ENCODE results near the gene LAMA2. TPM values are rescaled to one million over a fixed set of nuclear protein-coding genes. Genes with fewer than 3 reads are reported as not detected.
A peak's percentile ranks its signal among the peaks of the same experiment; 100 is the strongest.

The LAMA2 gene
- total RNA-seq, 1 experiment from 2014 or later: 8.2 TPM

- ChIA-PET POLR2A (interaction anchor here (0.7 kb wide), 1 partner anchor 9 kb away, joined by 3 read pairs; no protein-coding TSS in a partner anchor), RAD21 (ENCODE audit: low non-redundant PET in 1 of 2, low total read pairs in 2 of 2, uncharacterized antibody in 2 of 2, unreplicated experiment in 2 of 2) (no interaction called here), CTCF (no interaction called here)
- no peaks in the 10 kb centered on the region for H3K4me1 ChIP-seq (ENCODE audit: control insufficient read depth in 1 of 2, insufficient read depth in 2 of 2, low read length in 2 of 2)
- no peaks in the 10 kb centered on the region for H3K27me3 ChIP-seq (ENCODE audit: insufficient read depth, low read length)
- no peaks in the 10 kb centered on the region for H3K36me3 ChIP-seq (ENCODE audit: control insufficient read depth in 1 of 2, insufficient read depth in 2 of 2, low read length in 2 of 2)
- TF ChIP-seq ZBTB33 (IDR thresholded peaks at IDR 0.05; ENCODE audit: extremely low read depth, insufficient replicate concordance, low read length): no peak
- TF ChIP-seq EZH2 (IDR thresholded peaks at IDR 0.05): no peak
- TF ChIP-seq ZFX (IDR thresholded peaks at IDR 0.05): no peak
- TF ChIP-seq EZH2phosphoT487 (IDR thresholded peaks at IDR 0.05; ENCODE audit: borderline replicate concordance): no peak
- no peak for TF ChIP-seq SRF (IDR thresholded peaks at IDR 0.05; ENCODE audit: low read depth)
- TF ChIP-seq, protein P1, sequence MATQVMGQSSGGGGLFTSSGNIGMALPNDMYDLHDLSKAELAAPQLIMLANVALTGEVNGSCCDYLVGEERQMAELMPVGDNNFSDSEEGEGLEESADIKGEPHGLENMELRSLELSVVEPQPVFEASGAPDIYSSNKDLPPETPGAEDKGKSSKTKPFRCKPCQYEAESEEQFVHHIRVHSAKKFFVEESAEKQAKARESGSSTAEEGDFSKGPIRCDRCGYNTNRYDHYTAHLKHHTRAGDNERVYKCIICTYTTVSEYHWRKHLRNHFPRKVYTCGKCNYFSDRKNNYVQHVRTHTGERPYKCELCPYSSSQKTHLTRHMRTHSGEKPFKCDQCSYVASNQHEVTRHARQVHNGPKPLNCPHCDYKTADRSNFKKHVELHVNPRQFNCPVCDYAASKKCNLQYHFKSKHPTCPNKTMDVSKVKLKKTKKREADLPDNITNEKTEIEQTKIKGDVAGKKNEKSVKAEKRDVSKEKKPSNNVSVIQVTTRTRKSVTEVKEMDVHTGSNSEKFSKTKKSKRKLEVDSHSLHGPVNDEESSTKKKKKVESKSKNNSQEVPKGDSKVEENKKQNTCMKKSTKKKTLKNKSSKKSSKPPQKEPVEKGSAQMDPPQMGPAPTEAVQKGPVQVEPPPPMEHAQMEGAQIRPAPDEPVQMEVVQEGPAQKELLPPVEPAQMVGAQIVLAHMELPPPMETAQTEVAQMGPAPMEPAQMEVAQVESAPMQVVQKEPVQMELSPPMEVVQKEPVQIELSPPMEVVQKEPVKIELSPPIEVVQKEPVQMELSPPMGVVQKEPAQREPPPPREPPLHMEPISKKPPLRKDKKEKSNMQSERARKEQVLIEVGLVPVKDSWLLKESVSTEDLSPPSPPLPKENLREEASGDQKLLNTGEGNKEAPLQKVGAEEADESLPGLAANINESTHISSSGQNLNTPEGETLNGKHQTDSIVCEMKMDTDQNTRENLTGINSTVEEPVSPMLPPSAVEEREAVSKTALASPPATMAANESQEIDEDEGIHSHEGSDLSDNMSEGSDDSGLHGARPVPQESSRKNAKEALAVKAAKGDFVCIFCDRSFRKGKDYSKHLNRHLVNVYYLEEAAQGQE (IDR thresholded peaks at IDR 0.05; ENCODE audit: low read depth): no peak
- no peak for TF ChIP-seq EGR1 (IDR thresholded peaks at IDR 0.05; ENCODE audit: low read depth)
- TF ChIP-seq TCF7L2 (IDR thresholded peaks at IDR 0.05; ENCODE audit: borderline replicate concordance, extremely low read depth, insufficient read depth, insufficient read length): no peak
- TF ChIP-seq ZNF274 (IDR thresholded peaks at IDR 0.05; ENCODE audit: low read depth, low read length): no peak
- no peak for TF ChIP-seq CTCF (IDR thresholded peaks at IDR 0.05 in 2 of 3, conservative IDR thresholded peaks at IDR 0.05 in 1 of 3; ENCODE audit: borderline replicate concordance in 1 of 3, insufficient read depth in 1 of 3, low read depth in 2 of 3, low read length in 2 of 3)
- no peak for TF ChIP-seq SIN3A (IDR thresholded peaks at IDR 0.05; ENCODE audit: low read depth)
- TF ChIP-seq POLR2AphosphoS5 (IDR thresholded peaks at IDR 0.05; ENCODE audit: low read depth, low read length): no peak
- TF ChIP-seq JUND (IDR thresholded peaks at IDR 0.05): no peak
- no peak for TF ChIP-seq POLR2A (IDR thresholded peaks at IDR 0.05; ENCODE audit: borderline replicate concordance, extremely low read depth, insufficient read depth, insufficient read length)
- TF ChIP-seq ELF1 (IDR thresholded peaks at IDR 0.05; ENCODE audit: borderline replicate concordance, low read depth): no peak
- no peak for TF ChIP-seq SP1 (IDR thresholded peaks at IDR 0.05; ENCODE audit: low read depth)
- TF ChIP-seq, protein P2, sequence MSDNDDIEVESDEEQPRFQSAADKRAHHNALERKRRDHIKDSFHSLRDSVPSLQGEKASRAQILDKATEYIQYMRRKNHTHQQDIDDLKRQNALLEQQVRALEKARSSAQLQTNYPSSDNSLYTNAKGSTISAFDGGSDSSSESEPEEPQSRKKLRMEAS (IDR thresholded peaks at IDR 0.05): no peak
- peak overlapping the region; percentile 47 for H2AFZ ChIP-seq (ENCODE audit: low read depth, low read length, poor library complexity, severe bottlenecking)
- no peaks in the 10 kb centered on the region for H3K9me3 ChIP-seq (ENCODE audit: control insufficient read depth in 1 of 2, insufficient read depth in 1 of 2, low read depth in 1 of 2, low read length in 2 of 2)
- H3K4me2 ChIP-seq (ENCODE audit: low read length): no peak overlapping the region
- no peak overlapping the region for H3K27ac ChIP-seq (ENCODE audit: low read depth, low read length)
- intact Hi-C loops (cut with micrococcal nuclease): no loop called here
- ATAC-seq (no peak), DNase-seq (ENCODE audit: low read depth, low spot score) (no peak)
- no peaks in the 10 kb centered on the region for H4K20me1 ChIP-seq (ENCODE audit: insufficient read depth)
- no peaks in the 10 kb centered on the region for H3K79me2 ChIP-seq (ENCODE audit: insufficient read depth, low read length)
- H3K9ac ChIP-seq (ENCODE audit: low read length): no peak overlapping the region
- no peaks in the 10 kb centered on the region for H3K9me2 ChIP-seq (ENCODE audit: insufficient read depth)
- no peak overlapping the region for H3K4me3 ChIP-seq (replicated peaks in 1 of 2; ENCODE audit: low read depth in 1 of 2, low read length in 2 of 2)
- BruUV-seq (replicated peaks): no TSS peak
Measured at GRCh38 chr6:129235167-129236000, 352.4 kb downstream of the LAMA2 start.
